ENCODE measurements around the gene NCLN. TPM values are rescaled to one million over a fixed set of nuclear protein-coding genes. Genes with fewer than 3 reads are reported as not detected.
"Not testable (repeated sequence)": the region's sequence is repeated elsewhere in the genome, so short reads cannot be mapped to it uniquely, and the experiment has no call there.

Gene NCLN
- total and polyA plus RNA-seq, 8 donors, result 34.0 to 68.1 (median 51.3) TPM

- Histone ChIP-seq H3K36me3 (no peaks in the 10 kb centered on the region), H3K4me3 (no peak overlapping the region), H3K9me3 (no peaks in the 10 kb centered on the region), H3K27ac (no peak overlapping the region), H3K4me1 (peaks cover 0 to 4% (median 0%) of the 10 kb centered on the region in 3 donors), H3K27me3 (no peaks in the 10 kb centered on the region)
- DNase-seq (no peak), ATAC-seq (no peak), FAIRE-seq (no peak)
- WGBS, 2 donors, result 71 to 74% methylated on average over 13 of the region's 13 CpGs
- no peak for TF ChIP-seq CTCF (IDR thresholded peaks at IDR 0.05)
- intact Hi-C loops (cut with DNase I), result loop anchor here in 2 of 3 donors (10.0 kb wide), 3 partner anchors 93 to 283 kb away; no protein-coding TSS in a partner anchor
Measured at GRCh38 chr19:3167533-3168272, 18.0 kb upstream of the NCLN start.

GRCh38 chr19:3171894-3172672 is 13.6 kb upstream of the NCLN start:
- H3K36me3 ChIP-seq, result no peaks in the 10 kb centered on the region
- no peak for TF ChIP-seq CTCF (IDR thresholded peaks at IDR 0.05)
- 82 to 84% methylated on average over 15 of the region's 15 CpGs for WGBS, 2 donors
- H3K9me3 ChIP-seq, result no peaks in the 10 kb centered on the region
- H3K4me1 ChIP-seq, result no peaks in the 10 kb centered on the region
- intact Hi-C loops (cut with DNase I), result no loop called here
- ATAC-seq, result peak in 1 of 4 donors; percentile 40
- no peaks in the 10 kb centered on the region for H3K27me3 ChIP-seq
- no peak for FAIRE-seq
- no peak for DNase-seq
- no peak overlapping the region for H3K27ac ChIP-seq
- no peak overlapping the region for H3K4me3 ChIP-seq

GRCh38 chr19:3172673-3173000 is 13.1 kb upstream of the NCLN start:
- H3K36me3 ChIP-seq; H3K27ac ChIP-seq; H3K27me3 ChIP-seq; ATAC-seq; H3K9me3 ChIP-seq; H3K4me1 ChIP-seq; intact Hi-C loops (cut with DNase I); DNase-seq; FAIRE-seq; H3K4me3 ChIP-seq: not testable (repeated sequence)
- 55 to 73% methylated on average over 6 of the region's 6 CpGs for WGBS, 2 donors

- WGBS, 2 donors, result 37 to 39% methylated on average over 17 of the region's 17 CpGs
- H3K4me1 ChIP-seq, result no peaks in the 10 kb centered on the region
- no peaks in the 10 kb centered on the region for H3K36me3 ChIP-seq
- FAIRE-seq, result no peak
- no peak overlapping the region for H3K4me3 ChIP-seq
- no peaks in the 10 kb centered on the region for H3K27me3 ChIP-seq
- no peaks in the 10 kb centered on the region for H3K9me3 ChIP-seq
- intact Hi-C loops (cut with DNase I), result no loop called here
- no peak overlapping the region for H3K27ac ChIP-seq
- TF ChIP-seq CTCF (IDR thresholded peaks at IDR 0.05), result no peak
- peak in 2 of 4 donors; percentile 25 for ATAC-seq
- DNase-seq, result peak in 1 of 6 donors; percentile 57
Measured at GRCh38 chr19:3175781-3176714, 9.7 kb upstream of the NCLN start.
